K562 (cell line): ENCODE data around the gene HOXC10. TPM values are rescaled to one million over a fixed set of nuclear protein-coding genes. Genes with fewer than 3 reads are reported as not detected.
A peak's percentile ranks its signal among the peaks of the same experiment; 100 is the strongest.

ENCODE experiments used
- BRD4 ChIP-seq: fragments of 200-600 bp; sonication (generic); IDR thresholded peaks from 2 replicates; pipeline ENCODE4 v1.6.1; 2017; ENCODE audit warnings: inconsistent platforms
- BRF2 ChIP-seq: IDR thresholded peaks from 3 replicates; pipeline ENCODE4 v1.6.1; 2011; ENCODE audit warnings: borderline replicate concordance, mild to moderate bottlenecking; ENCODE audit not compliant: insufficient read length, insufficient read depth
- MGA ChIP-seq: fragments of 450-650 bp; IDR thresholded peaks from 2 replicates; pipeline ENCODE4 v1.6.1; 2016; ENCODE audit warnings: mild to moderate bottlenecking, moderate library complexity
- MTA2 ChIP-seq: fragments of 450-650 bp; IDR thresholded peaks from 2 replicates; pipeline ENCODE4 v1.6.1; 2016; ENCODE audit warnings: low read depth
- MTA3 ChIP-seq: fragments of 450-650 bp; formaldehyde crosslinking; IDR thresholded peaks from 2 replicates; pipeline ENCODE4 v1.6.1; 2017; ENCODE audit warnings: mild to moderate bottlenecking, borderline replicate concordance
- NR3C1 ChIP-seq: sonication (generic); formaldehyde crosslinking; IDR thresholded peaks from 2 replicates; pipeline ENCODE4 v1.8.1; 2022; ENCODE audit warnings: missing genetic modification reagents
- SMARCA4 ChIP-seq: fragments of 450-650 bp; IDR thresholded peaks from 2 replicates; pipeline ENCODE4 v1.6.1; 2016
- SMC3 ChIP-seq: conservative IDR thresholded peaks from 2 replicates; pipeline ENCODE4 v1.6.1; 2011; ENCODE audit warnings: low read depth, low read length, improper control_type of control experiment; ENCODE audit not compliant: insufficient read depth
- TCF3 ChIP-seq: sonication (generic); formaldehyde crosslinking; IDR thresholded peaks from 2 replicates; pipeline ENCODE4 v1.4.0; 2020; ENCODE audit warnings: mild to moderate bottlenecking, missing genetic modification reagents
- ZNF197 ChIP-seq: fragments of 200-800 bp; sonication (Bioruptor generic); IDR thresholded peaks from 2 replicates; pipeline ENCODE4 v1.6.1; 2016; ENCODE audit warnings: low read depth, missing genetic modification characterization, missing compliant biosample characterization
- ZNF778 ChIP-seq: fragments of 450-650 bp; formaldehyde crosslinking; IDR thresholded peaks from 2 replicates; pipeline ENCODE4 v1.4.0; 2020; ENCODE audit warnings: mild to moderate bottlenecking, moderate library complexity
- polyA plus RNA-seq, 8 experiments: library from polyadenylated mRNA; depleted of rRNA in 4 of 8; stranded (reverse) in 5 of 8; unstranded in 3 of 8; fragments of >200 nt; fragmentation: Nextera tagmentation in 2 of 8; fragmentation: Illumina TruSeq in 1 of 8; extraction: Ambion mirVana in 2 of 8; extraction: Trizol in 1 of 8; gene quantifications; 2 replicates each; pipeline versions ENCODE4 v1.2.1 to v1.2.3, GENCODE V29; 2011 to 2014; ENCODE audit warnings: inconsistent platforms in 1 of 8, missing spikeins in 1 of 8
- total RNA-seq, 7 experiments: library from RNA; depleted of rRNA in 6 of 7; stranded (reverse); fragments of >200 nt in 6 of 7; fragmentation: Illumina TruSeq in 2 of 7; extraction: Trizol in 2 of 7; gene quantifications; 2 replicates each; pipeline versions ENCODE4 v1.2.1 to v1.2.3, GENCODE V29; 2011 to 2021; ENCODE audit warnings: low replicate concordance in 1 of 7
- TF ChIP-seq, protein P1 (sequence below), 2 experiments: fragments of 450-650 bp in 1 of 2; sonication (generic) in 1 of 2; formaldehyde crosslinking; conservative IDR thresholded peaks; 2 replicates each; pipeline versions ENCODE4 v1.4.0 to v1.8.1; 2020 to 2022; ENCODE audit warnings: mild to moderate bottlenecking in 1 of 2, missing genetic modification reagents in 1 of 2
- TF ChIP-seq, protein P2 (sequence below): fragments of 250-450 bp; sonication (Bioruptor Pico); IDR thresholded peaks from 2 replicates; pipeline ENCODE4 v1.4.0; 2020; ENCODE audit warnings: mild to moderate bottlenecking, moderate library complexity

Gene HOXC10
- total and polyA plus RNA-seq, 9 of the 15 experiments (the other 6 are each of a cell fraction or from before 2014, with no cell fraction given), result 0.13 to 0.77 (median 0.35) TPM; not detected in 2

DNA sequence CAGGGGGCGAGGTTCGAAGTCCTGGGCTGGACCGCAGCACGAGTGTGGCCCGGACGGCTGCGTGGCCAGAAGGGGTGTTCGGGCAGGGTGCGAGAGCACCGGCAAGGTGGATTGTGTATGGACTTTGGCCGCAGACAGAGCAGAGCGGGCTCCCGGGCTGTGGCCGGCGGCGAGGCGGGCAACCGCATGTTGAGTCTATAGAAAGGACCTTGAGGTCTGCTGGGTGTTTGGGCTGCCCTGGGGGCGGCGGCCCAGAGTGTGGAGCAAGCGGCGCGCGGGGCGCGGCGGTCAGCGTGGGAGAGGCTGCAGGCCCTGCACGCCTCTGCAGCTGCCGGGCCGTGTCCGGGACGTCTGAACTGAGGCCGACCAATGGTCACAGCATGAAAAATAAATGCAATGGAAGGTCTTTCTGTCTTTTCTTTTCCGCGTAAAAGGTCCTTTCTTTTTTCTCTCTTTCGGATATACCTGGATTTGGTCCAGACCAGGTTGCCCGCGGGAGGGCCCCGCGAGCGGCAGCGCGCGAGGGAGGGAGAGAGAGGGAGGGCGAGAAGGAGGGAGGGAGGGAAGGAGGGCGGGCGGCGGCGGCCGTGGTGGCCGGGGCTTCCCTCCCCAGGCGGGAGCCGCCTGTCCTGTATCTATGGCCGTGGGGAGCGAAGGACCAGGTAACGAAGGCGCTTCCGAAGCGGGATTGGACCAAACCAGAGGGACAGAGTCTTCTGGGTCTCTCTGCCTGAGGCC lies 9.5 kb downstream of the HOXC10 start (continued):
- TF ChIP-seq, protein P1, sequence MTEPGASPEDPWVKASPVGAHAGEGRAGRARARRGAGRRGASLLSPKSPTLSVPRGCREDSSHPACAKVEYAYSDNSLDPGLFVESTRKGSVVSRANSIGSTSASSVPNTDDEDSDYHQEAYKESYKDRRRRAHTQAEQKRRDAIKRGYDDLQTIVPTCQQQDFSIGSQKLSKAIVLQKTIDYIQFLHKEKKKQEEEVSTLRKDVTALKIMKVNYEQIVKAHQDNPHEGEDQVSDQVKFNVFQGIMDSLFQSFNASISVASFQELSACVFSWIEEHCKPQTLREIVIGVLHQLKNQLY (CRISPR knock-in tag; conservative IDR thresholded peaks at IDR 0.05), result no peak
- peak; percentile 7 for TF ChIP-seq MGA
- TF ChIP-seq TCF3 (CRISPR knock-in tag), result no peak
- TF ChIP-seq, protein P2, sequence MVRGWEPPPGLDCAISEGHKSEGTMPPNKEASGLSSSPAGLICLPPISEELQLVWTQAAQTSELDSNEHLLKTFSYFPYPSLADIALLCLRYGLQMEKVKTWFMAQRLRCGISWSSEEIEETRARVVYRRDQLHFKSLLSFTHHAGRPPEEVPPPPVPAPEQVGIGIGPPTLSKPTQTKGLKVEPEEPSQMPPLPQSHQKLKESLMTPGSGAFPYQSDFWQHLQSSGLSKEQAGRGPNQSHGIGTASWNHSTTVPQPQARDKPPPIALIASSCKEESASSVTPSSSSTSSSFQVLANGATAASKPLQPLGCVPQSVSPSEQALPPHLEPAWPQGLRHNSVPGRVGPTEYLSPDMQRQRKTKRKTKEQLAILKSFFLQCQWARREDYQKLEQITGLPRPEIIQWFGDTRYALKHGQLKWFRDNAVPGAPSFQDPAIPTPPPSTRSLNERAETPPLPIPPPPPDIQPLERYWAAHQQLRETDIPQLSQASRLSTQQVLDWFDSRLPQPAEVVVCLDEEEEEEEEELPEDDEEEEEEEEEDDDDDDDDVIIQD (CRISPR knock-in tag), result no peak
- no peak for TF ChIP-seq SMARCA4
- TF ChIP-seq MTA2, result no peak
- TF ChIP-seq ZNF197 (CRISPR knock-in tag), result no peak
- TF ChIP-seq BRF2, result no peak
- no peak for TF ChIP-seq SMC3
- no peak for TF ChIP-seq NR3C1 (CRISPR knock-in tag)
- TF ChIP-seq MTA3, result no peak
- no peak for TF ChIP-seq ZNF778 (CRISPR knock-in tag)
- TF ChIP-seq BRD4, result no peak
